Upper lobe of left lung (tissue), 4 donors: ENCODE data around the gene EPN1.
"Not testable (repeated sequence)": the region's sequence is repeated elsewhere in the genome, so short reads cannot be mapped to it uniquely, and the experiment has no call there.

Experiments used
- CTCF ChIP-seq, 6 experiments: fragments of 450-650 bp in 4 of 6; fragments of 200-600 bp in 2 of 6; sonication (generic) in 2 of 6; IDR thresholded peaks; one replicate each; pipeline ENCODE4 v1.5.1; 2016 to 2019; ENCODE audit warnings: antibody characterized with exemption in 6 of 6
- POLR2AphosphoS5 ChIP-seq, 2 donors: sonication (generic); formaldehyde crosslinking; IDR thresholded peaks; one replicate each; pipeline ENCODE4 v1.5.1; 2017; ENCODE audit warnings: antibody characterized with exemption in 2 of 2

DNA sequence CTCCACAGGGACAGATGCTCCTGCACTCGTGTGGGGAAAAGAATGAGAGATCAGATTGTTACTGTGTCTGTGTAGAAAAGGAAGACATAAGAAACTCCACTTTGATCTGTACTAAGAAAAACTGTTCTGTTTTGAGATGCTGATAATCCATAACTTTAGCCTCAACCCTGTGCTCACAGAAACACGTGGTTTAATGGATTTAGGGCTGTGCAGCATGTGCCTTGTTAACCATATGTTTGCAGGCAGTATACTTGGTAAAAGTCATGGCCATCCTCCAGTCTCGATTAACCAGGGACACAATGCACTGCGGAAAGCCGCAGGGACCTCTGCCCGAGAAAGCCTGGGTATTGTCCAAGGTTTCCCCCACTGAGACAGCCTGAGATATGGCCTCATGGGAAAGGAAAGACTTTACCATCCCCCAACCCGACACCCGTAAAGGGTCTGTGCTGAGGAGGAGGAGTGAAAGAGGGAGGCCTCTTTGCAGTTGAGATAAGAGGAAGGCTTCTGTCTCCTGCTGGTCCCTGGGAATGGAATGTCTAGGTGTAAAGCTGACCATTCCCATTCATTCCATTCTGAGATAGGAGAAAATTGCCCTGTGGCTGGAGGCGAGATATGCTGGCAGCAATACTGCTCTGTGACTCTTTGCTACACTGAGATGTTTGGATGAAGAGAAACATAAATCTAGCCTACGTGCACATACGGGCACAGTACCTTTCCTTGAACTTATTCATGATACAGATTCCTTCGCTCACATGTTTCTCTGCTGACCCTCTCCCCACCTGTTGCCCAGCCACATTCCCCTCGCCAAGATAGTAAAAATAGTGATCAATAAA lies 43.1 kb downstream of the EPN1 start:
- not testable (repeated sequence) for TF ChIP-seq CTCF, POLR2AphosphoS5 (IDR thresholded peaks at IDR 0.05)
